SHP77 (cell line): ENCODE data around the gene DYNC2I2.
"Not testable (repeated sequence)": the region's sequence is repeated elsewhere in the genome, so short reads cannot be mapped to it uniquely, and the experiment has no call there.

Source experiments
- DNase-seq, 2 experiments: peaks; one replicate each; lab custom pipeline; 2025; lab: John Stamatoyannopoulos, UW

The DYNC2I2 gene

DNA sequence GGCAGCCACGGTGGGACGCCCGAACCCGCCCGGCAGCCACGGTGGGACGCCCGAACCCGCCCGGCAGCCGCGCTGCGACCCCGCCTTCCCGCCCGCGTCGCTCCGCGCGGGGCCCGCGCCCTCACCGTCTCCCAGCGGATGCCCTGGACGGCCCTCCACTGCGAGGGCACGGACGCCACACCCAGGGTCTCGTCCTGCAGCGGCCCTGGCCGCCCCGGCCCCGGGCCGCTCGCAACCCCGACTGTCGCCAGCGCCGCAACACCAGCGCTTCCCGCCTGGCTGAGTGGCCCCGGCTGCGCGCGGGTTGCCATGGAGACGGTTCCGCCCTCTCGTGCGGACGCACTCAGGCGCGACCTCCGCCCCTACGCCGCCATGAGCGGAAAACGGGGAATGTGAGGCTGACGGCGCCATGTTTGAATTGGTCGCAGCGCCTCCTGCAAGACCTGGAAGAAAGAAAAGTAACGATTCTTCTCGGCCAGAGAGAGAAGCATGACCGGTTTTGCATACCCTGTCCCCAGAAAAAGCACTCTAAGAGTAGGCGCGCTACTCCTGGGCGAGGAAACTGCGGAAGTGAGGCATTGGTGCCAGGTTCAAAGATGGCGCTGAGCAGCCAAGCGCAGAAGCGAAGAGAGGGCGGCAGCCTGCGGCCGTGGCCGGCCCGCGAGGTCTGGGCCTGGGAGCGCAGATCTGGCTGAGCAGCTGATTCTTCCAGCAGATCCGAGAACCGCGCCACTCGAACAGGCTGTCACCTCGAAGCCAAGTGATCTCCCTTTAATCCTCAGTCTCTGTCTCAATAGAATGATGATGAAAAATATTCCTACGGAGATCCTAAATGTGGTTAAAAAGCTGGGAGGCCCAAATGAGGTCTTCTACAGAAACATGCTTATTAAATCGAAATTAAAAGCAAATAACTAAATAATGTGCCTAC is at the start of gene DYNC2I2:
DYNC2I2 (minus strand) TSS at position 432 of the 928 bp plus-strand sequence; CDS start at position 311, 121 bp downstream.
- DNase-seq = peak; percentile 90 to 91

DNA sequence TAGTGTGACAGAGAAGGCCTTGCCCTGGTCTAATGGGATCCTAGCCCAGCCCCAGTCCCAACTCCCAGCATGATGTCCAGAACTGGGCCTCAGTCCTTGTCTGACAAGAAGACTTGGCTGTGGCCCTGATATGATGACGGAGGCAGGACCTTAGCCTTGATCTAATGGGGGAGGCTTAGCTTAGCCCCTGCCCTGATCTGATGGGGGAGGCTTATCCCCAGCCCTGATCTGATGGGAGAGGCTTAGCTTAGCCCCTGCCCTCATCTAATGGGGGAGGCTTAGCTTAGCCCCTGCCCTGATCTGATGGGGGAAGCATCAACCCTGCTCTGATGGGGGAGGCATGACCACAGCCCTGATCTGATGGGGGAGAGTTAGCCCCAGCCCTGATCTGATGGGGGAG is 49.4 kb upstream of the DYNC2I2 start:
- DNase-seq = no peak

DNA sequence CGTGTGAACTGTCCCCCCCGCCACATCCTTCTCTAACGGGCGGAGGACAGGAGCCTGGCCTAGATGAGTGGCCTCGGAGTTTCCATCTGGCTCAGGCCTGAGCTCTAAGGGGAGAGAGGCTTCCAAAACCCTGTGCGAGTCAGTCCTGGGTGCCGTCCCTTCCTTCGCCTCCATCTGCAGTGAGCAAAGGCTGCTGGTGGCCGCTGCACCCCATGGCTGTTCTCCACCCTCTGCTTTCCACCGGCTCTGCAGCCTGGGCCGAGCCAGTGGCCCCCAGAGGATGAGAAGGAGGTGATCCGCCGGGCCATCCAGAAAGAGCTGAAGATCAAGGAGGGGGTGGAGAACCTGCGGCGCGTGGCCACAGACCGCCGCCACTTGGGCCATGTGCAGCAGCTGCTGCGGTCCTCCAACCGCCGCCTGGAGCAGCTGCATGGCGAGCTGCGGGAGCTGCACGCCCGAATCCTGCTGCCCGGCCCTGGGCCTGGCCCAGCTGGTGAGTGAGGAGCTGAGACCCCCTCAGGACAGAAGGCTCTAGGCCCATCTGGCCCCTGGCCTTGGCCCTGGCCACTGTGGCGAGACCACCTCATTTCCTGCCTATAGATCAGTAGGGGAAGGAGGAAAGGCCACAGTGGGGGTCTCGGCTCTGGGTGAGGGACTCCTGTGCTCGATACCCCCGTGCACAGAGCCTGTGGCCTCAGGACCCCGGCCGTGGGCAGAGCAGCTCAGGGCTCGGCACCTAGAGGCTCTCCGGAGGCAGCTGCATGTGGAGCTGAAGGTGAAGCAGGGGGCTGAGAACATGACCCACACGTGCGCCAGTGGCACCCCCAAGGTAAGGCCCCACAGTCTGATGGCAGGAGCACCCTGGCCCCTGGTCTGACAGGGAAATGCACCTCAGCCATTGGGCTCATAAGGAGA is 48.7 kb upstream of the DYNC2I2 start:
- no peak for DNase-seq

DNA sequence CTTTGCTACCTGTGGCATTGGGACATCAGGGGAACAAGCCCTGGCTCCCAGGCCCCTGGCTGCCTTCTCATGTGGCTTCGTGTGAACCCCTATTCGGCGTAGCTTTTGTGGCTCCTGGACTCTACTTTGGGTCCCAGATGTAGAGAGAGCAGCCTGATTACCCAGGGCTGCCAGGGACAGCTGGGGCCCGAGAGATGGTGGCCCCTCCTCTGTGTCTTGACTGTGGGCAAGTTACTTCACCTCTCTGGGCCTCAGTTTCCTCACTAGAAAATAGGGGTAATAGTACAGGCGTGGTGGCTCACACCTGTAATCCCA is 47.7 kb upstream of the DYNC2I2 start:
- DNase-seq = no peak

DNA sequence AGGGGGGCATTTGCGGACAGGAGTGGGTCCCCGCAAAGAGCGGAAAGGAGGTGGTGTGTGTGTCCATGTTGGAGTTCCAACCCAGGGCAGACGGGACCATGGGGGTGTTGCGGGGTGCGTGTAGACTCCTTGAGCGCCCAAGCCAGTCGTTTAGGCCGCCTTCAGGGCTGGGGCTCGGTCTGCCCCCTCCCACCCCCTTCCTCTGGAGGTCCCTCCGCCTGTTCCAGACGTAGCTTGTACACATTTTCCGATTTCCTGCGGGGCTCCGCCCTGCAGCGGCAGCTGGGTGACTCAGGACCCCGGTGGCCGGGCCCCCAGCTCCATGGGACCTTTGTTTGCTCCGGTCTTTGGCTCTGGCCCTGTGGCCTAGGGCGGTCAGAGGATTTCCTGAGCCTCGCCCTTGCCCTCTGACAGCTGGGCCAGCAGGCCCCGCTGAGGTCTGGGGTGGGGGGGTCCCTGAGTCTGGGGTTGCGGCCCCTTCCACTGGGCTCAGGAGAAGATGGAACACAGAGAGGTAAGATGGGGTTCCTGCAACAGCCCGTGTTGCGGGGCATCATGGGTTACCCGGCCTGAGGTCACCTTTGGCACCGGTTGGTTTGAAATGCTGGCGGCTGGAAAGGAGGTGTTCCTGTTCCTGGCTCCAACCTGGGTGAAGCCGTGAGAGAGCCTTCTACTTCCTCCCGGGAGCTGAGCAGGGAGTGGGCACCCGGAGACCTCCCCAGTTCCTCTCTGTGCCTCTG is 47.1 kb upstream of the DYNC2I2 start:
- DNase-seq = no peak

DNA sequence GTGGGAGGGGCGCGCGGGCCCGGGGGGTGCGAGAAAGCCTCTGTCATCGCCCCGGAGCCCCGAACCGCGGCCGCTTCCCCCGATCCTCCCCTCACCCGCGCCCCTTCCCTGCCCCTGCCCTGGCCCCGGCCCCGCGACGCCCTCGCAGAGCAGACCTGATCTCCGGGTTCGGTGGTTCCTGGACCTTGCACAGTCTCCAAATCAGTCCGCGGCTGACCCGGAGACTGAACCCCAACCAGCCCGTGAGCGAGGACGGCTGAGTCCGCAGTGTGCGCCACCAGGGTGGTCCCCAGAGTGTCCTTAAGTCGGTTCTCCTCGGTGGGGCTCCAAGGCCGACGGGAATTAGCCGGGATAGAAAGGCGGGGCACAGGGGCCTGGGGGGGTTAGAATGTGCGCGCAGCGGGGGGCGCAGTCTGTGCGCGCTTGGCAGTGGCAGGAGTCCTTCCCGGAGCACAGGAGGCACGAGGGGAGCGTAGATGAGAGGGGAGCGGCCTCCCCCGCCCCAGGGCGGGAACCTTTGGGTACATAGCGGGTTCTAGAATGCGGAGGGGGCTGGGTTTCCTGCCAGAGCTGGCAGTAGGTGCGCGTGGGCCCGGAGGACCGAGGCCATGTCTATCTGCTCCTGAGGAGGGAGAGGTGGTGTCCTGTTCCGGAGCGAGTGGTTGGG is 46.4 kb upstream of the DYNC2I2 start:
- DNase-seq = no peak

DNA sequence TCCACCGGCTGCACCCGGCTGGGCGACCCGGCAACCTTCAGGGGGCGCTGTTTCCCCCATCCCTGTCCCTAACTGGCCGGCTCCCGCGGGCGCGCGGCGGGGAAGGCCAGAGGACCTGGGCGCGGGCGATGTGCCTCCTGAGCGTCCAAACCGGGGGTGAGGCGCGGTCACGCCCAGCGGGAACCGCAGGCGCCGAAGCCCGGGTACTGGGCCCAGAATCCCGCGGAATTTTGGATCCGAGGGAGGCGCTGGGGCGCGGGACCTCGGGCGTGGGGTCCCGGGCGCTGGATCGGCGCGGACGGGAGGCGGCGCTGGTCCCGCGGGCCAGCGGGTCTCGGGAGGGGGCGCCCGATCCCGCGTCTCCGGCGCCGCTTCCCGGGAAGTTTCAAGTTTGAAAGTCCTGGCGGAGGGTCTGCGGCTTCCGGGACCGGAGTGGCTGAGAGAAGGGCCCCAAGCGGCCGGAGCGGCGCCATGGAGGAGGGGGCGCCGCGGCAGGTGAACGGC is 45.9 kb upstream of the DYNC2I2 start, which contains the start of gene PKN3:
PKN3 (plus strand) TSS at position 59 of the 504 bp plus-strand sequence; CDS start at position 472, 413 bp downstream.
- DNase-seq = peak; percentile 65 to 84

DNA sequence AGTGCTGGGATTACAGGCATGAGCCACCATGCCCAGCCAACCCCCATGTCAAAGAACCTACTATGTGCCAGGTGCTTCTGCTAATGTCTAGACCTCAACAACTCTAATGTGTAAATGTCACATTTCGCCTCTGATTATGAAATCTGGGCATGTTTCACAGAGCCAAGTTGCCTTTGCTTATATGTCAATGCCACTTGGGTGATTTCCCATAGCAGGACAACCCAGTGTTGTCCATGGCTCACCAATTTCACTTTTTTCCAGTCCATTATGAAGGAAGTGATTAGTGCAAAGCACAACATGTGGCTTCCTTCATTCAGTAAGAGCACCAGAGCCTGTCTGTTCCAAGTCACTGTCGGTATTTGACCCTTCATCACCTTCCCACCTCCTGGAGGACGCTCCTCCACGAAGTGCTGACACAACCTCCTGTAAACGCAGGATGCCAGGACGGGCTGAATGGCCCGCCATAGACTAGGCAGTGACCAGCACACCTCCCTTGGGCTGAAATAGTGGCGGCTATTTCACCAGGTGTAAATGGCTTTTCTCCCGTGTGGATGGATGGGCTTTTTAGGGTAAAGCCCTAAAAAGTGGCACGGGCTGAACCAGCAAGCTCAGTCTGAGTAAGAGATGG is 44.7 kb upstream of the DYNC2I2 start:
- DNase-seq = no peak

DNA sequence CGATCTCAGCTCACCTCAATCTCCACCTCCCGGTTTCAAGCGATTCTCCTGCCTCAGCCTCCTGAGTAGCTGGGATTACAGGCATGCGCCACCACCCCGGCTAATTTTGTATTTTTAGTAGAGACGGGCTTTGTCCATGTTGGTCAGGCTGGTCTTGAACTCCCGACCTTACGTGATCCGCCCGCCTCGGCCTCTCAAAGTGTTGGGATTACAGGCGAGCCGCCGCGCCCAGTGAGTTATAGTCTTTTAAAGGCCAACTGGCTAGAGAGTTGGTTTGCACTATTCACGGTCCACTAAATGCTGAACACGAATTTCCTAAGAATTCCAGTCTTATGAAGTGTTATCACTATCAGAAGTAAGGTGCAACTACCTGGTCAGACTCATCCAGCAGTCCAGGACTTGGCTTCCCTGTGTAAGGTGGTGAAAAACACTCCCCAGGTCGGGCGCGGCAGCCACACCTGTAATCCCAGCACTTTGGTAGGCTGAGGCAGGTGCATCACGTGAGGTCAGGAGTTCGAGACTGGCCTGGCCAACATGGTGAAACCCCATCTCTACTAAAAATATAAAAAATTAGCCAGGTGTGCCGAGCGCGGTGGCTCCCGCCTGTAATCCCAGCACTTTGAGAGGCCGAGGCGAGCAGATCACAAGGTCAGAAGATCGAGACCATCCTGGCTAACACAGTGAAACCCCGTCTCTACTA is 42.6 kb upstream of the DYNC2I2 start:
- DNase-seq = not testable (repeated sequence)

DNA sequence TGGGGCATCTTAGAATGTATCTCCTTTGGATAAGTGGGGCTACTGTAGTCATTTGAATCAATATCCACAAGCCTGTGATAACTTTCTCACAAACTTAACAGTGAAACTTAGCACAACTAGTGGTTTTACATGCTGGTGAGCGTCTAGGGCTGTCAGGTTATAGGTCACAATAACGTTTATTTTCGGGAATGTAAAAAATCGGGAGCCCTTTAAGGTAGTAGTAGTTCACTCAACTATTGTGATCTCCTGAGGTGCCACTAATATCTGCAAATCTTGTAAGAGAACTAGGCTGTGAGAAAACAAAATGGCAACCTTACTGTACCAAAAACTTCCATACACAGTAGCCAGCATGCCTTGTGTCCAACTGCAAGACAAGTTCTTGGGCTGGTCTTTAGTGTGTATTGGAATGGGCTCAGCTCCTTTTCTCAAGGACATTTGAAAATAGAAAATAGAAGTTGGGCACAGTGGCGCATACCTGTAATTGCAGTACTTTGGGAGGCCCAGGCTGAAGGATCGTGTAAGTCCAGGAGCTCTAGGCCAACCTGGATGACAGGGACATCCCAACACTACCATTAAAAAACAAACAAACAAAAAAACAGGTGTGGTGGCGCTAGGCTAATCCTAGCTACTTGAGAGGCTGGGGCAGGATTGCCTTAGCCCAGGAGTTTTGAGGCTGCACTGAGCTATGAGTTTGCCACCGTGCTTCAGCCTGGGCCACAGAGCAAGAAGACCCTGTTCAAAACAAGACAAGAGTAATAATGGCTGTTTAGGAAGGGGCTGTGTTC is 40.5 kb upstream of the DYNC2I2 start:
- DNase-seq = no peak

DNA sequence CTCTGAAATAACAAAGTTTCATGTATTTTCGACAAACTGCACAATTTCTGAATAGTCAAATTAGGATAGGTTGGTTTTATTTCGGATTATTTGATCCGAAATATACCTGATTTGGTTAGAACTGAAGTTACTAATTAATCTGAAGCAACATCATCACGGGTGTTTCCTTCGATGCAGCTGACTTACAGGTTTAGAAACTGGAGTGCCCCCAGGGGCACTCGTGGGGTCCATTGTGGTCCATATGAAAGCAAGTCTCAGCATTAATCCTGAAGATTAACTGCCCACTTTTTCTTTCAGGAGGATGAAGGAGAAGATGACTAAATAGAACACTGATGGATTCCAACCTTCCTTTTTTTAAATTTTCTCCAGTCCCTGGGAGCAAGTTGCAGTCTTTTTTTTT is 37.7 kb upstream of the DYNC2I2 start:
- DNase-seq = no peak

DNA sequence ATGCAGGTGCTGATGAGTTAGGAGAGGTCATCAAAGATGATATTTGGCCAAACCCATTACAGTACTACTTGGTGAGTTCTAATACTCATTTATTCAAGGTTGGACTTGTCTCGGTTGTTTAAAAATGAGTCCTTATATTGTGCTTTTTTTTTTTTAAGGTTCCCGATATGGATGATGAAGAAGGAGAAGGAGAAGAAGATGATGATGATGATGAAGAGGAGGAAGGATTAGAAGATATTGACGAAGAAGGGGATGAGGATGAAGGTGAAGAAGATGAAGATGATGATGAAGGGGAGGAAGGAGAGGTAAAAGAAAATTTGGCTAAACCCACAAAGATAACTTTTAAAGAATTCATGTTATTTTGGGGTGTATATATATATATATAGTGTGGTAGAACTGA is 37.1 kb upstream of the DYNC2I2 start:
- not testable (repeated sequence) for DNase-seq

DNA sequence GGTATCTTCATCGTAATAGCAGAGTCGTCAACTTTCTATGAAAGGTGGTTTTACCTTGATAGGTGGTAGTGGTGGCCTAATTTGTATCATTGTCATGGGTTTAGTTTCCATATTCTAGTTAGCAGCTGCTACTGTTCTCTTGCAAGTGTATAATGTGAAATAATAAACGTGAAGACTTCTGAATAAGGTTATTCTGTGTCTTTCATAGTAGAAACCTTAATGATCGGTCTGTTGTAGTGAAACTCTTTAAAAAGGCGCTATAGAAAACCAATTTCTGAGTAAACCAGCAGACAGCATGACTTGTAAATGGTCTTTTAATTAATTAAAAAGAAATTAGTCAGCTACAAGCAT is 34.0 kb upstream of the DYNC2I2 start:
- no peak for DNase-seq

DNA sequence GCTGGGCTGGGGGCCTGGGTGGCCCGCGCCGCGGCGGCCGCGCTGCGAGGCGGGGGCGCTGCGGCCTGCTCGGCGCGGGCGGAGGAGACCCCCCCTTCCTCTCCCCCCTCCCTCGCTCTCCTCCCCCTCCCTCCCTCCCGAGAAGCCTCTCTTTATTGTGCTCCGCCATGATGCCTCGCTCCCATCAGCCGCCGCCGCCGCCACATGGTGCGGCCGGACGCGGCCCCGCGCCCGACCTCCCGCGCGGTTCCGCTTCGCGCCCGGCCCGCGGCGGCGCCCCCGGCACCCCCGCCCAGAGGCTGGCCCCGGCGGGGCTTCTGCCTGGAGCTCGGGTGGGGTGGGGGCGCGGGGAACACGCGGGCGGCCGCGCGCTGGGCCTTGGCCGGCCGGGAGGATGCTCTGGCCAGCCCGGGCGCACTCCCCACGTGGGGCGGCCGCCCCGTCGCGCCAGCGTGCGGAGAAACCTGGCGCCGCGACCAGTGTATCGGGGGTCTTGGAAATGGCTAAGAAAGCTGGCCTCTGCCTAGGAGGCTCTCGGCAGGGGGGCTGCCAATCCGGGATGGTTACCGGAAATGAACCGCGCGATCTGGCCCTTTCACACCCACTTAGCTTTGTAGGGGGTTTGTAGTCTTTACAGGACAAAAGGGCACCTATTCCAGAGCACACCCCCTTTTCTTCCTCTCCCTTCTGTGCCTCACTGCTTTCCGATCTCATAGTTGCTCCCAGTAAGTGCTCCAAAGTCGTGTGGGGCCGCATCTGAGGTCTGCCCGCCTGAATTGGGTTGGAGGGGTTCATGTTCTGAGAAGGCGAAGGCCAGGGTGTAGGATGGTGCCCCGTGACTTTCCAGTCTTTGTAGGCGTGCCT is 33.4 kb upstream of the DYNC2I2 start:
- peak; percentile 28 to 48 for DNase-seq

DNA sequence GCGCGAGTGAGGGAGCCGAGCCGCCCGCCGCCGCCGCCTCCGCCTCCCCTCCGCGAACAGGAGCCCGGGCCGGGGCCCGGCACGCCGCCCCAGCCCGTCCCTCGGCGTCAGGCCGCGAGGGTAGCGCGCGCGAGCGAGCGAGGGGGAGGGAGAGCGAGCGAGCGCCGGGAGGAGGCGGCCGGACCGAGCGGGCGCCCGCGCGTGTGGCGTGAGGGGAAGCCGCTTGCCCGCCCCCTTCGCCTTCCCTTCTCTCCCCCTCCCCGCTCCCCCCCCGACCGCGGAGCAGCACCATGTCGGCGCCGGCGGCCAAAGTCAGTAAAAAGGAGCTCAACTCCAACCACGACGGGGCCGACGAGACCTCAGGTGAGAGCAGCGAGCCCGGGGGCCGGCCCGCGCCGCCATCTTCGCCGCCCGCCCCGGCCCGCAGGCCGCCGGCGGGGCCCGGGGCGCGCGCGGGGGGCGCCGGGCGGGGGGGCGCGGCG is 32.7 kb upstream of the DYNC2I2 start:
- peak in 1 of 2 experiments; percentile 68 for DNase-seq

DNA sequence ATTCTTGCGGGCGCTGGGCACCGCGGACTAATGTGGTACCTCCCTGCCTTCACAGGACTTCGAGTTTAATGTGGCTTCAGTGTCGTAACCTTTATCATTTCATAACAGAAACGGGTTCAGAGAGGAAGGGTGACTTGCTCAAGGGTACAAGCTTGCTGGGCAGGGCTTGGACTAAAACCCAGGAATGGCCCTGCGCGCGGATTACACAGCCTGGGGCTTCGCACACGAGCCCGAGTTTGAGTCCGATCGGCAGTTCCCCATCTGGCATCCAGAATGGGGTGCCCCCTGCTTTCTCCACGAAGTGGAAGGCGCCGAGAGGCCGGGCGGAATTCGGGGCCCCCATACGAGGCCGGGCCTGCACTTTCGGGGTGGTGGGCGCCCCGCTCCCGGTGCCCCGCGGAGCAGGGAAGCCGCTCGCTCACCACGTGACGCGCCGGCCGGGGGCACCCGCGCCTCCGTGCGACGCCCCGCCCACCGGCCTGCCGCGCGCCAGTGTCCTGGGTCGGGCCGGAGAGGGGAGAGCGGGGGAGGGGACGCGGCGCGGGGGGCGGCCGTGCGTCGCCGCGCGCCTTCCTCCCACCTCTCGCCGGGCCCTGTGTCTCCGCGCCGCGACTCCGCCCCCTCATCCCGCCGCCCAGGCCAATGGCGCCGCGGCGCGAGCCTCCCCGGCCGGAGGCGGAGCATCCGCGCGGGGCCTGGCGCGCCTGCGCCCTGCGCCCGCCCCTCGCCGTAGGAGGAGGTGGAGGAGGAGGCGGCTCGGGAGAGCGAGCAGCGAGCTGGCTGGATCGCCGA is 32.0 kb upstream of the DYNC2I2 start, which contains the start of gene SET:
SET (plus strand) TSS at position 722 of the 792 bp plus-strand sequence. CDS start 361 bp downstream, outside the sequence.
- peak; percentile 78 to 93 for DNase-seq

DNA sequence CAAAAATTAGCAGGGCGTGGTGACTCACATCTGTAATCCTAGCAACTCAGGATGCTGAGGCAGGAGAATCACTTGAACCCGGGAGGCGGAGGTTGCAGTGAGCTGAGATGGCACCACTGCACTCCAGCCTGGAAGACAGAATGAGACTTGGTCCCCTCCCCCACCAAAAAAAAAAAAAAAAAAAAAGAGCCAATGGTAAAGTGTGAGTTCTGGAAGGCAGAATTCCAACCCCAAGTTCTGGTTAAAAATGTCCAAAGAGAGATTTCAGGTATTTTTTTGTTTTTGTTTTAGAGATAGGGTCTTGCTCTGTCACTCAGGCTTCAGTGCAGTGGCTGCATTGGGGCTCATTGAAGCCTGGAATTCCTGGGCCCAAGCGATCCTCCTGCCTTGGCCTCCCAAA is 30.8 kb upstream of the DYNC2I2 start:
- no peak for DNase-seq
